Neural crest cell (in vitro differentiated cells): Measurements from ENCODE around the gene ITGB3. TPM values are rescaled to one million over a fixed set of nuclear protein-coding genes. Genes with fewer than 3 reads are reported as not detected.

Experiments
- DNase-seq: peaks from one replicate; pipeline ENCODE4 v3.0.0; 2021; ENCODE audit warnings: low read depth, mixed read lengths, low spot score
- H3K27ac Mint-ChIP-seq: one replicate; pipeline ENCODE4 v1.8.0; 2021; ENCODE audit warnings: mild to moderate bottlenecking, mixed read lengths; ENCODE audit not compliant: unreplicated experiment
- H3K27me3 Mint-ChIP-seq: 2 replicates; pipeline ENCODE4 v1.8.0; 2021; ENCODE audit warnings: low read depth, mild to moderate bottlenecking, mixed read lengths
- H3K36me3 Mint-ChIP-seq: 2 replicates; pipeline ENCODE4 v1.8.0; 2021; ENCODE audit warnings: low read depth, mild to moderate bottlenecking, mixed read lengths
- H3K4me1 Mint-ChIP-seq: 2 replicates; pipeline ENCODE4 v1.8.0; 2021; ENCODE audit warnings: mixed read lengths
- H3K4me3 Mint-ChIP-seq: one replicate; pipeline ENCODE4 v1.8.0; 2021; ENCODE audit warnings: mild to moderate bottlenecking, mixed read lengths
- H3K9me3 Mint-ChIP-seq: 2 replicates; pipeline ENCODE4 v1.8.0; 2021; ENCODE audit warnings: mixed read lengths
- CTCF ChIP-seq: fragments of 200-600 bp; sonication (generic); conservative IDR thresholded peaks from 2 replicates; pipeline ENCODE4 v1.5.0; 2021; ENCODE audit warnings: antibody characterized with exemption, mild to moderate bottlenecking
- total RNA-seq: library from RNA; stranded (reverse); gene quantifications from 2 replicates; pipeline ENCODE4 v1.2.1, GENCODE V29; 2021

Gene ITGB3
- total RNA-seq, 1 donor from 2014 or later: 0.09 TPM

DNA sequence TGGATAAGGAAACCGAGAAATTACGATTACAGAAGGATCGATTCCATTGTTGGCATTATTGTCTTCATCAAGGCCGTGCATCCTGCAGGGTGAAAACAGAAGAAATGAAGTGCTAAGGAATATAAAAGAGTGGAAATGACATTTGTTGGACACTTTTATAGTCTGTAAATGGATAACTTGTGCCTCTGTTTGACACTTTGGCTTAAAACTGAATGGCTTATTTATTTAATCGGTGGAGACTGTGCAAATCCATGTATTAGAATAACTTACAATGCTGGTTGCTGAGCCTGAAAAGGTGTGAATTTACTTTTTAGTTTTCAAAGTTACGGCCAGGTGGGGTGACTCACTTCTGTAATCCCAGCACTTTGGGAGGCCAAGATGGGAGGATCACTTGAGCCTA lies 31.4 kb downstream of the ITGB3 start:
- Mint-ChIP-seq H3K27ac (no peak overlapping the region), H3K4me3 (no peak overlapping the region), H3K36me3 (no peaks in the 10 kb centered on the region), H3K4me1 (peaks cover 7% of the 10 kb centered on the region), H3K9me3 (no peaks in the 10 kb centered on the region), H3K27me3 (peaks cover 6% of the 10 kb centered on the region)
- no peak for DNase-seq
- no peak for TF ChIP-seq CTCF

GRCh38 chr17:47286198-47286914 lies 32.7 kb downstream of the ITGB3 start:
- Mint-ChIP-seq H3K36me3 (no peaks in the 10 kb centered on the region), H3K4me1 (no peaks in the 10 kb centered on the region), H3K9me3 (peaks cover 2% of the 10 kb centered on the region), H3K4me3 (no peak overlapping the region), H3K27me3 (peaks cover 8% of the 10 kb centered on the region), H3K27ac (no peak overlapping the region)
- no peak for TF ChIP-seq CTCF
- DNase-seq: no peak

DNA sequence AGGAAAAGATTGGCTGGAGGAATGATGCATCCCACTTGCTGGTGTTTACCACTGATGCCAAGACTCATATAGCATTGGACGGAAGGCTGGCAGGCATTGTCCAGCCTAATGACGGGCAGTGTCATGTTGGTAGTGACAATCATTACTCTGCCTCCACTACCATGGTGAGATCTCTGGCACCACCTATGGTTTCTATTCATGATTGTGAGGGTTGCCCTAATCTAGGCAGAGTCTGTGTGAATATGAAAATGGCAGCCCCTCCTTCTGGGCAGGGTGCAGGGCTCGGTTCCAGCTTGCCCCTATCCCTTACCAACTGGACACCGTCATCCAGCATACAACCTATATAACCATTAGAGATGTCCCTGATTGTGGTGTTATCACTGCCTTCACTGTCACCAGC lies 33.4 kb downstream of the ITGB3 start:
- no peaks in the 10 kb centered on the region for H3K36me3 Mint-ChIP-seq

GRCh38 chr17:47287639-47288038 lies 34.0 kb downstream of the ITGB3 start:
- no peak for TF ChIP-seq CTCF
- Mint-ChIP-seq H3K27ac (no peak overlapping the region), H3K4me1 (no peaks in the 10 kb centered on the region), H3K4me3 (no peak overlapping the region), H3K27me3 (peaks cover 8% of the 10 kb centered on the region), H3K36me3 (no peaks in the 10 kb centered on the region), H3K9me3 (peaks cover 2% of the 10 kb centered on the region)
- DNase-seq: no peak

More for the DNA sequence above, 33.4 kb downstream of the ITGB3 start:
- no peak for DNase-seq
- TF ChIP-seq CTCF: no peak
- no peaks in the 10 kb centered on the region for H3K4me1 Mint-ChIP-seq
- no peak overlapping the region for H3K27ac Mint-ChIP-seq
- H3K9me3 Mint-ChIP-seq: peaks cover 2% of the 10 kb centered on the region
- no peak overlapping the region for H3K4me3 Mint-ChIP-seq
- peaks cover 8% of the 10 kb centered on the region for H3K27me3 Mint-ChIP-seq

DNA sequence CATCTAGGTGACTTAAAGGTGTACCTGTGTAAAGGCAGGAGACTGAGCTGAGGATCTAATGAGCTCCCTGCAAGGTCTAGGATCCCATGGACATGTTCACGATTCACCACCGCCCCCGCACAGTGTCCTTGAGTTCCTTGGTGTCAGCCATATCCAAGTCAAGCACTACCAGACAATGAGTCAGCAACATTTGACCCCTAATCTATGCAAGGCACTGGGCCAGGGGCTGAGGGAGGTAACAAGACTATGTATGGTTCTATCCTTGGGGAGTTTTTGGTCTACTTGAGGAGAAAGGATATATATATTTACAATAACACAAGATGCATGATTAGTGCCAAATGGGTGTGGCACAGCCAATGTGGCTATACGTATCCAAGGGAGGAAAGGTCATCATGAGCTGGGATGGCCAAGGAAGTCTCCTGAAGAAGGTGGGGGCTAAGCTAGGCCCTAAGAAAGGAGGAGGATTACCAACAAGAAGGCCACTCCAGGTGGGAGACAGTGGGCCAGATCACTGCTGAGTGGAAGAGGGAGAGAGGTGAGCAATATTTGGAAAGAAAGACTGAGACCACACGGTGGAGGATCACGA lies 35.0 kb downstream of the ITGB3 start:
- DNase-seq: no peak
- no peak overlapping the region for H3K4me3 Mint-ChIP-seq
- no peak for TF ChIP-seq CTCF
- H3K27me3 Mint-ChIP-seq: peaks cover 8% of the 10 kb centered on the region
- H3K9me3 Mint-ChIP-seq: peaks cover 2% of the 10 kb centered on the region
- H3K4me1 Mint-ChIP-seq: no peaks in the 10 kb centered on the region
- no peaks in the 10 kb centered on the region for H3K36me3 Mint-ChIP-seq
- peak overlapping the region; percentile 10 for H3K27ac Mint-ChIP-seq
